ENCODE data around the gene EFCAB12. TPM values are rescaled to one million over a fixed set of nuclear protein-coding genes. Genes with fewer than 3 reads are reported as not detected.

The EFCAB12 gene
- total RNA-seq, 6 donors from 2014 or later: 0.72 to 10.5 (median 5.1) TPM

DNA sequence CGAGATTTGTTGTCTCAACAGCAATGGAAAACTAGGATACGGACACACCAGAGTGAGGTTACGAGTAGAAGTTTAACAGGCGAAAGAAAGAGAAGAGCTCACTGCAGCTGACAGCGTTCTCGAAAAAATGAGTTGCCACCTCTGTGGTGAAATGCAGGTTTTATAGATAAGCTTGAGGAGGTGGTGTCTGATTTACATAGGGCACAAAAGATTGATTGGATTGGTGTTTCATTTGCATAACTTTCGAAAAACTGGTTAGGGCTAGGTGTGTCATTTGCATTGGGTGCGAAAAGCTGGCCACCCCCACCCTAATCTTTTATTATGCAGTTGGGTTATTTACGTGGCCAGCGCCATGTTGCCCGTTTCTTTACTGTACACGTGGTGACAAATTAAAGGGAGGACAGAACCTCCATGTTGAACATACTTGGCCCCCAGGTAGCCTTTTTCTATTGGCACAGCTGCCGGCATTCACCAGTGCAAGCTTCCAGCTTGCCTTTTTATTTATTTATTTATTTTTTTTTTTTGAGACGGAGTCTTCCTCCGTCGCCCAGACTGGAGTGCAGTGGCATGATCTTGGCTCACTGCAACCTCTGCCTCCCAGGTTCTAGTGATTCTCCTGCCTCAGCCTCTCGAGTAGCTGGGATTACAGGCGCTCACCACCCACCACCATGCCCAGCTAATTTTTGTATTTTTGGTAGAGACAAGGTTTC lies 19.9 kb upstream of the EFCAB12 start:
- TF ChIP-seq POLR2AphosphoS5 (IDR thresholded peaks at IDR 0.05) (no peak), EP300 (IDR thresholded peaks at IDR 0.05) (no peak), POLR2A (IDR thresholded peaks at IDR 0.05) (no peak)
- TF ChIP-seq, protein P1, sequence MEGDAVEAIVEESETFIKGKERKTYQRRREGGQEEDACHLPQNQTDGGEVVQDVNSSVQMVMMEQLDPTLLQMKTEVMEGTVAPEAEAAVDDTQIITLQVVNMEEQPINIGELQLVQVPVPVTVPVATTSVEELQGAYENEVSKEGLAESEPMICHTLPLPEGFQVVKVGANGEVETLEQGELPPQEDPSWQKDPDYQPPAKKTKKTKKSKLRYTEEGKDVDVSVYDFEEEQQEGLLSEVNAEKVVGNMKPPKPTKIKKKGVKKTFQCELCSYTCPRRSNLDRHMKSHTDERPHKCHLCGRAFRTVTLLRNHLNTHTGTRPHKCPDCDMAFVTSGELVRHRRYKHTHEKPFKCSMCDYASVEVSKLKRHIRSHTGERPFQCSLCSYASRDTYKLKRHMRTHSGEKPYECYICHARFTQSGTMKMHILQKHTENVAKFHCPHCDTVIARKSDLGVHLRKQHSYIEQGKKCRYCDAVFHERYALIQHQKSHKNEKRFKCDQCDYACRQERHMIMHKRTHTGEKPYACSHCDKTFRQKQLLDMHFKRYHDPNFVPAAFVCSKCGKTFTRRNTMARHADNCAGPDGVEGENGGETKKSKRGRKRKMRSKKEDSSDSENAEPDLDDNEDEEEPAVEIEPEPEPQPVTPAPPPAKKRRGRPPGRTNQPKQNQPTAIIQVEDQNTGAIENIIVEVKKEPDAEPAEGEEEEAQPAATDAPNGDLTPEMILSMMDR (IDR thresholded peaks at IDR 0.05): no peak
- Histone ChIP-seq H3K27me3 (no peaks in the 10 kb centered on the region), H3K36me3 (peaks cover 0 to 26% (median 5%) of the 10 kb centered on the region in 4 donors), H3K27ac (no peak overlapping the region), H3K9me3 (no peaks in the 10 kb centered on the region), H3K4me3 (no peak overlapping the region), H3K4me1 (peaks cover 5 to 20% (median 9%) of the 10 kb centered on the region in 4 donors)
- ATAC-seq (ENCODE audit: low FRiP score in 2 of 2) (no peak), DNase-seq (no peak)
- 93 to 94% methylated on average over 18 of the region's 18 CpGs for WGBS, 2 donors

DNA sequence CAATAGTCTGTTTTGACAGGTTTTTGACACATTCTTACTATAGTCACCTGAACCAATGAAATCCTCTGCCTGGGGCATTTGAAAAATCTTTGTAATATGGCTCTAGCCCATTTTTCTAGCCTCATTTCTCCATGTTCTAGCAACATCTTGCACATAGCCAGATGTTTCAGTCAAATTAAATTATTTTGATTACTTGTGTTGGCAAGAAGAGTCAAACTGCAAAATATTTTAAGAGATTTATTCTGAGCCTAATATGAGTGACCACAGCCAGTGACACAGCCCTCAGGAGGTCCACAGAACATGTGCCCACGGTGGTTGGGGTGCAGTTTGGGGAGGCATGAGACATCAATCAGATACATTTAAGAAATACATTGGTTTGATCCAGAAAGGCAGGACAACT lies 18.5 kb upstream of the EFCAB12 start:
- no peak for DNase-seq
- Histone ChIP-seq H3K36me3 (peaks cover 0 to 12% (median 0%) of the 10 kb centered on the region in 4 donors), H3K9me3 (no peaks in the 10 kb centered on the region), H3K4me1 (peaks cover 12 to 27% (median 19%) of the 10 kb centered on the region in 4 donors), H3K27me3 (no peaks in the 10 kb centered on the region), H3K27ac (no peak overlapping the region), H3K4me3 (no peak overlapping the region)
- WGBS, 2 donors: 68 to 75% methylated on average over 1 of the region's 1 CpG
- ATAC-seq (ENCODE audit: low FRiP score in 2 of 2): no peak
- no peak for TF ChIP-seq EP300 (IDR thresholded peaks at IDR 0.05)
- TF ChIP-seq POLR2AphosphoS5 (IDR thresholded peaks at IDR 0.05): no peak
- TF ChIP-seq, protein P1 (IDR thresholded peaks at IDR 0.05): no peak
- TF ChIP-seq POLR2A (IDR thresholded peaks at IDR 0.05): no peak

DNA sequence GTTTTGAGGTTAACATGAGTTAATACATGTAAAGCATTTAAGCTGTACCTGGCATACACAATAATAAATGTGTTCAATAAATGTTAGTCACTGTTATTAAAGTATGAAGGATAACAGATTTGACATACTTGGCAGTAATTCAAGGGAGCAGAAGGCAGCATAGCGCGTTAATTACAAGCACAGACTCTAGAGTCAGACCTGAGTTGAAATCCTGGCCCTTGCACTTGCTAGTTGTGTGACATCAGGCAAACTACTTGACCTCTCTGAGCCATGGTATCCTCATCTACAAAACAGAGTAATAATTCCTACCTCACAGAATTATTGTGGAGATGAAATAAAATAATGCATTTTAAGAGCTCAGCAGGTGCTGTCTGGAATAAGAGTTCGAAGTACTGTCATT lies 17.0 kb upstream of the EFCAB12 start:
- Histone ChIP-seq H3K4me1 (peaks cover 21 to 42% (median 30%) of the 10 kb centered on the region in 4 donors), H3K4me3 (no peak overlapping the region), H3K36me3 (no peaks in the 10 kb centered on the region), H3K9me3 (no peaks in the 10 kb centered on the region), H3K27ac (no peak overlapping the region), H3K27me3 (no peaks in the 10 kb centered on the region)
- TF ChIP-seq POLR2AphosphoS5 (IDR thresholded peaks at IDR 0.05) (no peak), POLR2A (IDR thresholded peaks at IDR 0.05) (no peak), EP300 (IDR thresholded peaks at IDR 0.05) (no peak)
- TF ChIP-seq, protein P1 (IDR thresholded peaks at IDR 0.05): no peak
- WGBS, 2 donors: 83 to 88% methylated on average over 3 of the region's 3 CpGs
- ATAC-seq (ENCODE audit: low FRiP score in 2 of 2) (no peak), DNase-seq (no peak)

DNA sequence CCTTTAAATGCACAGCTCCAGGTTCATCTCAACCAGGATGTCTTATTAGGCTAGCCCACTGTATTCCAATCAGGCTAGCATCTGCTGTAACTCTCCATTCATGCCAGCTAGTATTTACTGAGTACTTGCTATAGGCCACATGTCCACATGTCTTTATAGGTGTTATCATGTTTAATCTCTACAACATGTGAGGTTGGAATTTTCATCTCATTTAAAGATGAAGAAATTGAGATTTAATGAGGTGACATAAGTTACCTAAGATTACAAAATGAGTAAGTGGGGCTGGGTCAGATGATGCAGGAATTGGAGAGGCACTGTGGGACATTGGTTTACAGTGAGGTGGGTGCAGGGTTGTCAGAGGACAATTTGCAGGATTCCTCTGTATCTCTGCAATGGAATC lies 14.5 kb upstream of the EFCAB12 start:
- ATAC-seq (ENCODE audit: low FRiP score in 2 of 2) (no peak), DNase-seq (no peak)
- no peaks in the 10 kb centered on the region for H3K9me3 ChIP-seq
- no peaks in the 10 kb centered on the region for H3K27me3 ChIP-seq
- H3K4me1 ChIP-seq: peaks cover 32 to 57% (median 41%) of the 10 kb centered on the region in 4 donors
- H3K27ac ChIP-seq: peak overlapping the region in 3 of 4 donors; percentile 13 to 92 (median 16)
- no peak overlapping the region for H3K4me3 ChIP-seq
- H3K36me3 ChIP-seq: peaks cover 0 to 1% (median 0%) of the 10 kb centered on the region in 4 donors
- TF ChIP-seq EP300 (IDR thresholded peaks at IDR 0.05) (no peak), POLR2AphosphoS5 (IDR thresholded peaks at IDR 0.05) (no peak), POLR2A (IDR thresholded peaks at IDR 0.05) (no peak)
- TF ChIP-seq, protein P1 (IDR thresholded peaks at IDR 0.05): no peak

DNA sequence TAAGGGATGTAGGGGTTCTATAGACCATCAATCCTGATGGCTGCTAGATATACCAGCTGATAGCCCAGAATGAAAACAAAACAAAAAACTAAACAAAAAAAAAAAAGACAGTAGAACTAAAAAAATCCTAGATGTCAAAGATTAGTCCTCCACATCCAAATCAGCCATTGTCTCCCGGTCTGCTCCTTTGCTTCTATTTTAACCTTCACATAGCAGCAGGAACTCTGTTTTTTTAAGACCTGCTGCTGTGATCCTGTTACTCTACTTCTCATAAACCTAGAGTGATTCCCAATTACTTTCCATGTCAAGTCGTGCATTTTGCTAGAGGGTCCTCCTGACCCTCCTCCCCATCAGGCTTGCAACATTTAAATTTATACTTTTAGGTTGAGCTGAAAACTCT lies 14.1 kb upstream of the EFCAB12 start:
- DNase-seq: no peak
- Histone ChIP-seq H3K9me3 (no peaks in the 10 kb centered on the region), H3K27me3 (no peaks in the 10 kb centered on the region), H3K36me3 (peaks cover 0 to 5% (median 0%) of the 10 kb centered on the region in 4 donors), H3K4me3 (no peak overlapping the region), H3K4me1 (peaks cover 32 to 58% (median 43%) of the 10 kb centered on the region in 4 donors), H3K27ac (peak overlapping the region in 3 of 4 donors; percentile 13 to 92 (median 13))
- ATAC-seq (ENCODE audit: low FRiP score in 2 of 2): no peak
- WGBS, 2 donors: 55 to 69% methylated on average over 2 of the region's 2 CpGs
- TF ChIP-seq POLR2AphosphoS5 (IDR thresholded peaks at IDR 0.05) (no peak), POLR2A (IDR thresholded peaks at IDR 0.05) (no peak), EP300 (IDR thresholded peaks at IDR 0.05) (no peak)
- TF ChIP-seq, protein P1 (IDR thresholded peaks at IDR 0.05): no peak
